Heart left ventricle (tissue), 13 donors: ENCODE results near the gene TEX2.

Experiments
- CTCF ChIP-seq, 12 donors: fragments of 200-600 bp; sonication (generic) in 4 of 12; IDR thresholded peaks; one replicate each; pipeline versions ENCODE4 v1.5.0 to v1.8.0; 2018 to 2022; ENCODE audit warnings: antibody characterized with exemption in 12 of 12, mild to moderate bottlenecking in 5 of 12
- POLR2A ChIP-seq, 2 donors: fragments of 450-650 bp; IDR thresholded peaks; one replicate each; pipeline ENCODE4 v1.6.1; 2017; ENCODE audit warnings: antibody characterized with exemption in 2 of 2, mild to moderate bottlenecking in 2 of 2, moderate library complexity in 2 of 2
- donor health status: ischemic (EF 13 %, LVEDD 7.1; RV severe dilation, severe dysfunction).
- donor health status: DM: no; HTN: yes; CAD: no.
- donor health status: DM: no; HTN: no; CAD: no.
- donor health status: ischemic (EF 25% LVEDD 6.9; RV normal size, moderate dysfunction).
- donor health status: ischemic (EF 25% LVEDD 5.7; RV mildly dilated, moderate dysfunction).
- donor health status: ischemic (EF 35%, LVEDD 5.7; RV mildly dilated, moderate dysfunction).
- donor health status: nonischemic (EF 11% LVEDD 7.7; RV severe dilation, severe dysfunction).
- donor health status: DM: yes; HTN: yes; CAD: no.
- donor health status: PGD.
- donor health status: ischemic (EF 29% LVEDD 5.4; RV normal size, mild dysfunction).
- donor health status: nonischemic (EF 23%, LVEDD 6.1; RV moderate dilation, normal function).

- TF ChIP-seq CTCF (IDR thresholded peaks at IDR 0.05), result no peak
- TF ChIP-seq POLR2A (IDR thresholded peaks at IDR 0.05), result no peak
These were observed 109.3 kb downstream of the TEX2 start for GRCh38 chr17:64153565-64154312.
